Hematopoietic multipotent progenitor cell (in vitro differentiated cells): ENCODE data around the gene VPS37B. TPM values are rescaled to one million over a fixed set of nuclear protein-coding genes. Genes with fewer than 3 reads are reported as not detected.
"Not testable (repeated sequence)": the region's sequence is repeated elsewhere in the genome, so short reads cannot be mapped to it uniquely, and the experiment has no call there.

ENCODE experiments used
- DNase-seq, 3 donors: peaks; one replicate each; pipeline ENCODE4 v3.0.0-alpha.2; 2011 to 2015; ENCODE audit warnings: low read depth in 2 of 3, low spot score in 2 of 3
- total RNA-seq: library from RNA; depleted of rRNA; stranded (reverse); fragments of >200 nt; gene quantifications from one replicate; pipeline ENCODE4 v1.2.3, GENCODE V29; 2012

The VPS37B gene
- total RNA-seq, 1 donor: 105 TPM

- DNase-seq: no peak
Measured at GRCh38 chr12:122908915-122909314, 13.0 kb upstream of the VPS37B start.

GRCh38 chr12:122905258-122905657 lies 9.3 kb upstream of the VPS37B start:
- not testable (repeated sequence) for DNase-seq

- no peak for DNase-seq
Measured at GRCh38 chr12:122903693-122904034, 7.7 kb upstream of the VPS37B start.

- DNase-seq: no peak
Measured at GRCh38 chr12:122902854-122903692, 7.1 kb upstream of the VPS37B start.

GRCh38 chr12:122899887-122900286 lies 4.0 kb upstream of the VPS37B start:
- DNase-seq: no peak

GRCh38 chr12:122896662-122897061 lies 738 bp upstream of the VPS37B start:
- DNase-seq: no peak

GRCh38 chr12:122895320-122895703 lies 612 bp downstream of the VPS37B start:
- no peak for DNase-seq

- peak in 2 of 3 donors; percentile 80 to 88 for DNase-seq
Measured at GRCh38 chr12:122894193-122895121, 1.5 kb downstream of the VPS37B start.

GRCh38 chr12:122893208-122894153 lies 2.4 kb downstream of the VPS37B start:
- no peak for DNase-seq

GRCh38 chr12:122892724-122893123 lies 3.2 kb downstream of the VPS37B start:
- not testable (repeated sequence) for DNase-seq

- no peak for DNase-seq
Measured at GRCh38 chr12:122891661-122892525, 4.0 kb downstream of the VPS37B start.

- peak in 2 of 3 donors; percentile 56 to 60 for DNase-seq
Measured at GRCh38 chr12:122889761-122890520, 6.0 kb downstream of the VPS37B start.

GRCh38 chr12:122888232-122888752 lies 7.6 kb downstream of the VPS37B start:
- DNase-seq: peak; percentile 61 to 86 (median 68)

GRCh38 chr12:122887819-122888212 lies 8.1 kb downstream of the VPS37B start:
- DNase-seq: no peak

- peak in 1 of 3 donors; percentile 66 for DNase-seq
Measured at GRCh38 chr12:122886851-122887818, 8.8 kb downstream of the VPS37B start.

- DNase-seq: no peak
Measured at GRCh38 chr12:122886161-122886560, 9.8 kb downstream of the VPS37B start.

- DNase-seq: no peak
Measured at GRCh38 chr12:122884860-122885259, 11.1 kb downstream of the VPS37B start.
